Measurements from ENCODE around the gene MLLT3.

- TF ChIP-seq ZNF441 (CRISPR knock-in tag; IDR thresholded peaks at IDR 0.05; ENCODE audit: borderline replicate concordance) (no peak), FOXA1 (IDR thresholded peaks at IDR 0.05) (no peak), FOXA1 (CRISPR knock-in tag; IDR thresholded peaks at IDR 0.05) (no peak), CTCF (CRISPR knock-in tag; IDR thresholded peaks at IDR 0.05) (no peak), JUND (CRISPR knock-in tag; IDR thresholded peaks at IDR 0.05) (no peak), ZNF274 (CRISPR knock-in tag; IDR thresholded peaks at IDR 0.05) (no peak)
These were observed 321.7 kb downstream of the MLLT3 start for GRCh38 chr9:20300430-20301115.

Data from HepG2 (cell line).